Endothelial cell of hepatic sinusoid (primary cell): ENCODE measurements around the gene OCIAD1.
"Not testable (repeated sequence)": the region's sequence is repeated elsewhere in the genome, so short reads cannot be mapped to it uniquely, and the experiment has no call there.

Experiments used
- in situ Hi-C: cut with HindIII; loops from 2 replicates; pipeline ENCODE4 v1.10.0; 2017; ENCODE audit warnings: low sequenced_read_pairs

OCIAD1 gene

DNA sequence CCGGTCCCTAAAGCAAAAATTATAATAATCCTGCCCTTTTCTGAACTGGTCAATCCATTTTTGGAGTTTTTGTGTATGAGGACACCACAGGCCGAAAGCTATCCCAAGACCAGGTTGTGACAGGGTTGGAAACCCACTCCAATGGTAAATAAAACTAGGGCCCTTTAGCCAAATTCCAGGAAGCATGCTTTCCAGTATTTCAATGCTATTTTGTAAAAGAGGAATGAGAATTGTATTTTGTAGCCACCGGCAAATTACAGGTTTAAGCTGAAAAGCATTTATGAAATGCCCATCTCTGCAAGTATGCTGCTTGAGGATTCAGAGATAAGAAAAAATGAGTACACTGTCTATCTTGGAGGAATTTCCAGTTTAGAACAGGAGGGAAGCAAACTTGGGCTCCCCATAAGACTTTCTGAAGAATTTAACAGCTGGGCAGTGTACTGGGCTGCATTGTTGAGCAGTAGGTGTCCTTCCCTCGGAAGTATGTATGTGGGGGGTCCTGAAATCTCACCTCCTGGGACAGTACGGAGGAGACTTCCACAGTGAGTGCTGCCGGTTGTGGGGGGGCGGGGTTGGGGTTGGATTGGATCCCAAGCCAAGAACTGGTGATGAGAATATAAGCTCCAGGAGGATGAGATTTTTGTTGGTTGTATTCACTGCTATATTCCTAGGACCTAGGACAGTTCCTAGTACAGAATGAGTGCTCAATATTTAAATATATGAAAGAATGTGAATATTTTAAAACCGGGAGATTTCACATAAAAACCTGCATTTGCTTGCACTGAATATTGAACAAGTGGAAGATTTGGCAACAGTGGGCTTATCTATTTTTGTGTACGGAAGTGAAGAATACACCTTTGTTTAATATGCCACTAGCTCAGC, 48.9 kb downstream of the OCIAD1 start:
- in situ Hi-C loops: no loop called here

DNA sequence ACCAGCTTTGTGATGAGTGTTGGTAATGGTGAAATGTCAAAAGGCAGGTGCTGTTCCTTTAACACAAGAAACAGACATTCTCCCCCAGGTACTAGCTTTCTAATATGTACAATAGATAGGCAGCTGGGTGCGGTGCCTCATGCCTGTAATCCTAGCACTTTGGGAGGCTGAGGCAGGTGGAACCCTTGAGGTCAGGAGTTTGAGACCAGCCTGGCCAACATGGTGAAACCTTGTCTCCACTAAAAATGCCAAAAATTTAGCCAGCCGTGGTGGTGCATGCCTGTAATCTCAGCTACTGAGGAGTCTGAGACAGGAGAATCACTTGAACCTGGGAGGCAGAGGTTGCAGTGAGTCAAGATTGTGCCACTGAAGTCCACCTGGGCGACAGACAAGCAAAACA, 50.8 kb downstream of the OCIAD1 start:
- in situ Hi-C loops: not testable (repeated sequence)

DNA sequence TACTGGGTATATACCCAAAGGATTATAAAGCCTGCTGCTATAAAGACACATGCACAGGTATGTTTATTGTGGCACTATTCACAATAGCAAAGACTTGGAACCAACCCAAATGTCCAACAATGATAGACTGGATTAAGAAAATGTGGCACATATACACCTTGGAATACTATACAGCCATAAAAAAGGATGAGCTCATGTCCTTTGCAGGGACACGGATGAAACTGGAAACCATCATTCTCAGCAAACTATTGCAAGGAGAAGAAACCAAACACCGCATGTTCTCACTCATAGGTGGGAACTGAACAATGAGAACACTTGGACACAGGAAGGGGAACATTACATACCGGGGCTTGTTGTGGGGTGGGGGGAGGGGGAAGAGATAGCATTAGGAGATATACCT, 58.9 kb downstream of the OCIAD1 start:
- in situ Hi-C loops: not testable (repeated sequence)

DNA sequence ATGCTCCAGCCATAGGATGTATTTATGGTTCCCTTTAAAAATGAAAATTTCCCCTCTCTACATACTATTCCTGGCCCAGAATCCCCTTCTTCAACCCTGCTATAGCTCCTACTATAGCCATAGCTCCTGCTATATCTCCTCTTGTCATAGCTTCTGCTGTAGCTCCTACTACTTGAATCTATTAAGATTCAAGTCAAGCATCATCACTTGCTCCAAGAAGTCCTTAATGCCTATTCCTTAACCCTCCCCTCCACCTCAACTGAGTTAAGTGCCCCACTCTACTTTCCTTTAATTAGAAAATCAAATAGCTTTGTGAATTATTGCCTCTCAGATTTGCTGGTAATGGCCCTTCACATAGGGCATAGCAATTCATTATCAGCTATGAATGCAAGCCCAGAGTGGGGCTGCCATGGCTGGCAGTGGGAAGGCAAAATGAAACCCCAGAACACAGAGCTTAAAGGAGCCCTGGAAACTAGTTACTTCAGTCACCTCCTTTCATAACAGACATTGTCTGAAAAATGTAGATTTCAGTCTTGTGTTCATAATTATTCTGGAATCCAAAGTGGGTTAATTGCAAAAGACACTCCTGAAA, 60.2 kb downstream of the OCIAD1 start:
- in situ Hi-C loops: no loop called here

DNA sequence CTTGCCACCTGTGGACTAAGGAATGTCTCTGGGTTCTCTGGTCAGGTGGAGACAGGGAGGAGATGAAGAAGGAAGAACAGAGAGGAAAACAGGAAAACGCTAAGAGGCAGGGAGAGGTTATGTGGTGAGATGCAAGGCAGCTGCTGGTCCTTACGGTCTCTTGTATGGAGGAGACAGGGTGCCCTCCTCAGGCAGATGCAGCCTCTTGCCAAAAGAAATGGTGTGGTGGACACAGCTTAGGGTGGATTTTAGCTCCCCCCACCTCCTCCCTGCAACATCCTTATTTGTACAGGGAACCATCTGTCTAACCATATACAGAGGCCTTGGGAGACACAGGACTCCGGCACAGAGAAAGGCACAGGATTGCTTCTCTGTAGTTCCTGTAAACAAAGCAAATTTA, 66.0 kb downstream of the OCIAD1 start:
- in situ Hi-C loops: no loop called here

DNA sequence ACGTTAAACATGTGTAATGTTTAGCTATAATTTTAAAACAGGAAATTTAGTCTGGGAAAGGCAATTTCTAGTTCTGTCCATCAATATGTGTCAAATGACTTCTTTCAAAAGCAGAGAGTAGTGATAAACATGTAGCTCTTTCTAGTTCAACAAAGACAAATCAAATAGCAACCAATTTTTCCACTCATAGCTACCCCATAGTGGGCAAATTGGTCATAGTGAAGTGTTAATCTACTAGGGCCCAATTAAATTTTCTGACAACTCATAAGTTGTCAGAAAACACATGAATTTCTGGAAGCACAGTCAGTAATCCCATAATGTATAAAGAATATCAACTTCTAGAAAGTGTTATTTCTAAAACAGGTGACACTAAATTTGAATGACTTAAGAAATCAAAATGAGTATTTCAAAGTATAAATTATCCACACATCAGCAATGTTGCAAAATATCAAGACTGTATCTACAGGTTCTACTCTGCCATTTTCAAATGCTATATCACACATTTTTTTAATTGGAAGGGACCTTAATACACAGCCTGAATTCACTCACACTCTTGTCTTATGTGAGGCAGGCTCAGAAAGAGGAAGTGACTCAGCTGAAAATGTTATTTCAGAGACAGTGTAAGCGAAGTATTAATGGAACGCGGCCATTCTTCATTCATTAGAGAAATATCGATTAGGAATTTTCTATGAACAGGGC, 68.0 kb downstream of the OCIAD1 start:
- in situ Hi-C loops: no loop called here

DNA sequence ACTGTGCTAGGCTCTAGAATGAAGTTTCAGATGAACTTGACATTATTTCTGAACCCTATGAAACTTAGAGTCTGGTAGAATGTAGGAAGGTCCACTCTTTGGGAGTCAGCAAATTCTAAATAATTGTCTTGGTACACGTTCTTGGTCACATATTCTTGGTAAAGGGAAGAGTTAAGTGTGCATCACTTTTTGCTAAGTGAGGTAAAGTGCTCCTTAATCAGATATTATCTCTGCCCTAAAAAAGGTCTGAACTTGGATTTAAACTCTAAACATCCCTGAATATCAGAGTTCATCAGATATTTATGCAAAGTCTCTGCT, 68.5 kb downstream of the OCIAD1 start:
- in situ Hi-C loops: no loop called here

DNA sequence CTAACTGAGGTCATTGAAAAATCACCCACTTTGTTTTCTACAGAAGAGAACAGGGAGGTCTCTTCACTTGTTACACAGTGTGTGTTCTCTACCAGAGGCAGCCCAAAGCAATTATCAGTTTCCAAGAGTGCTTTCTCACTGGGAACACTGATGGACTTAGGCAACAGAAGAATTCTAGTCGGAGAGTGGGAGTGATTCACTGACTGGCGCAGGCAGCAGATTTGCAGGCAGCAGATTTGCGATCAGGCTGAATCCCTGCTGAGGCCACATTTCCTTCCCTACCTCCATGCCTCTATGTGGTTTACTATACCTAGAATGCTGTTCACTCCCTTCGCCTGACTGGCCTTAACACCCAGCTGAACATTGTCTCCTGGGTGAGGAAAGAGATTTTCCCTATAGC, 69.1 kb downstream of the OCIAD1 start:
- in situ Hi-C loops: no loop called here

DNA sequence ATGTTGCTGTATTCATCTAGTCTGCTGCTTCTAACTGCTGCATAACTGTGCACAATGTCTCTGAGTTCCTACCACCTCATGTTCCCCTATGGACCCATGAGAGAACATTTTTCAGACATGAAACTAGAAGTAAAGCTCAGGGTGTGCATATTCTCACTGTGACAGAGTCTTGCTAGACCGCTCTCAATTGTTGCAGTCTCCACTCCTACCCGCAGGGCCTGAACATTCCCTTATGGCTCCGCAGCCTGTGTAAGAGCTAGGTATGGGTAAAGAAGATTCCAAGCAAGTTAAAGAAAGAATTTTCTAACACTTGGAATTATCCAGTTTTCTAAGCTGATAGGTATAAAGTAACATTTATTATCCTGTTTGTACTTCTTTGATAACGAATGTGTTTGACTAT, 70.3 kb downstream of the OCIAD1 start:
- in situ Hi-C loops: no loop called here

DNA sequence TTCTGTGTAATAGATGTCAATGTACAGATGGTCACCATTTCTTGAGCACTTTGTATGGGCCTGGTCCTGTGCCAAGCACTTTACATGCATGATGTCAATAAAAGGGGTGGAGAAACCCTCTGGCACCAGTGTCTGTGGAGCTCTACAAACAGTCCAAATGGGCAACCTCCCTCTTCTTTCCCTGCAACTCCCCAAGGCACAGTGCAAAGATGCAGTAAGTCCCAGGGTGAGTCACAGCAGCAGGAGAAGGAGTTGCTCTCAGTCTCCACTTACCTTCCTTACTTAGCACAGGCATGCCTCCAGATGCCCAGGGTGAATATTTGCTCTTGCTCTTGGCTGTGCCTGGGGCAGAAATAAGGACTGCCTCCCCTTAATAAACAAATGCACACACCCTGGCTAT, 71.4 kb downstream of the OCIAD1 start:
- in situ Hi-C loops: no loop called here

DNA sequence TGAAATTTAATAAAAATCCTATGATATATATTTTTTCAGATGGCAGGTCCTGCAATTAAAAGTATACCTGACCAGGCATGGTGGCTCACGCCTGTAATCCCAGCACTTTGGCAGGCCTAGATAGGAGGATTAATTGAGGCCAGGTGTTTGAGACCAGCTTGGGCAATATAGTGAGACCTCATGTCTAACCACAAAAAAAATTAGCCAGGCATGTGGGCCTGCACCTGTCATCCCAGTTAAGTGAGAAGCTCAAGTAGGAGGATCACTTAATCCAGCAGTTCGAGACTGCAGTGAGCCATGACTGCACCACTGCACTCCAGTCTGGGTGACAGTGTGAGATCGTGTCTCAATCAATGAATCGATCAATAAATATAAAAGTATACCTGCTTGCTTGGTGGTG, 73.2 kb downstream of the OCIAD1 start:
- in situ Hi-C loops: no loop called here

DNA sequence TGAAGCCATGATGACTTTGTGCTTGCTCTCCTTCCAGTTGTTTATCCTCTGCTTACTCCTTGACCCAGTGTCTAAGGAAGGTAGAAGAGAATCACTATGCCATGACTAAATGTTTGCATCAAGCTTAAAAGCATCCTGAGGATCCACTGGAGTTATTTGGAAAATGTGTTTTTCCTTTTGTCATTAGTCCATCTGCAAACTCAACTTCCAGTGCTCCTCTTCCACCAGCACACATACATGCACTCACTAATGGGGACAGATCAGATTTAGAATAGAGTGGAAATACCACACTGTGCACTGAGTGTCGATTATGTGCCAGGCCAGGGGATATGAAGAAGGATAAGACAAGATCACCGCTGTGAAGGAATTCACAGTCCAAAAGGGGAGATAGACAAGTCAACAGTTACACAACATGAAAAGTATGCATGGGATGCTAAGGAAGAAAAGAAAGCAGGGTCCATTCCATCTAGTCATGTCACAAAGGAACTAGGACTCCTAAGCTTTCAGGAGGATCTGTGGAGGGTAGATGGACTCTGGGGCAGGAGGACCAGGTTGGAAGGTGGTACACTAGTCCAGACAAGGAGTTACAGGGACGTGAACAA, 73.8 kb downstream of the OCIAD1 start:
- in situ Hi-C loops: no loop called here

DNA sequence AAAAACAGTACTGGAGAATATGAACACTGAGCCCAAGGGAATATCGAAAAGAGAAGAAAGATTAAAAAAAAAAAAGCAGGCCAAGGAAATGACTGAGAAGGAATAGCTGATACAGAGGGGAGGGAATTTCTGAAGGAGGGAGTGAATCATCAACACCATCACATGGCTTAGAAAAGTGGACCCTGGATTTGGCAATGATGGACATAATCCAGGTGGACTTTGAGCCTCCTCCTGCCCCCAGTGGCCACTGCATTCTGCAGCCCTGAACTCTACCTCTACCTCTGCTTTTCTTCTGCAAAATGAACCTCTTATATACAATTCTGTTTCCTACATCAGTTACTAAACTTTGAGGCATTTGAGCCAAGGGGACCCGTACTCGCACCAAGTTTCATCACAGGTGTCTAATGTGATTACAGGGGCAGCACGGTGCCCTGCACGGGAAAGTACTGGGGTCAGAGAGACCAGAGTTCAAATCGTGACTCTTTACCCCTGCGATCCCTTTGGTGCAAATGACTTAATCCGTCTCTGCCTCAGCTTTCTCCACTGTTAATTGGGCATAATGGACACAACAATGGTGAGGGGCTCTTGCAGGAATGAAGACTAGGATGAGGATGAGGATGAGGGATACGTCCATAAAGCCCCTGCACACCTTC, 74.6 kb downstream of the OCIAD1 start:
- in situ Hi-C loops: no loop called here

DNA sequence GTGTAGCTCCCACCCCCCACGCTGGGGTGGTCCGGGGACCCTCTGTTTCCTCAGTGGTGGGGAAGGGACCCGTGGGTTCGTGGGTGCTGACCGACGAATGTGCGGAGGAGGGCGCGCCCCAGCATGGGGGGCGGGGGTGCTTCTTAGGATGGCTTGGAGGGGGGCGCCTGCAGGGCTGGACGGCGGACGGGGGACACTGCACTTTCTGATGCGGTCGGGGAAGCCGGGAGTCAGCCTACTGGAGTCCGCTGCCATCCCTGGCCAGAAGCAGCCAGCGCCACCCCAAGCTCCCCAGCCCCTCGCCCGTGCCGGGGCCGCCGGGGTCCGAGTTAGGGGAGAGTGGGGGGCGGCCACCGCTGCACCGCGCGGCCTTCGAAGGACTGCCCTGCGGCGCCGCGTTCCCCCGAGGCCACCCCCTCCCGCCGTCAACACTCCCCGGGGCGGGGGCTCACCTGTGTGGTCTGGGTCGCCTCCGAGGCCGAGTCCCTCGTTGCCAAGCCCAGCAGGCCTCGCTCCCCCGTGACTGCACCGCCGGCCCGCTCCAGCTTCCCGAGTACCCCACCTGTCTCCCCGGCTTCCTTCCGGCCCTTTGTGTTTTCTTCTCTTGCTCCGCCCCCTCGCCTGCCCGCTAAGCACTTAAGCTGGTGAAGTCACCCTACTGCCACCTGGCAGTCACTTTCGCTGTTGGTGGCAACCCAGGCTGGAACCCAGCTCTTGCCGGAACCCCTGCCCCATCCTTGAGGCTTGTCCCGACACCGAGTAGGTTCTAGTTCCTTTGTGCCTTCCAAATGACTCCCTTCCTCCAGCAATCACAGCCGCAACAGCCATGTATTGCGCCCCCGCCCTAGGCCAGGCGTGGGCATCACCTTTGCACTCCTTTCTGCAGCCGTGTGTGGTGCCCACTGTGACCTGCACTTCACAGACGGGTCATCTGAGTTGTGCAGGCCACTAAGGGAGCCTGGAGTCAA, 75.6 kb downstream of the OCIAD1 start, which contains the start of gene OCIAD2:
OCIAD2 (minus strand) TSS at position 569 of the 968 bp plus-strand sequence. CDS start 2,225 bp downstream, outside the sequence.
- in situ Hi-C loops: no loop called here

DNA sequence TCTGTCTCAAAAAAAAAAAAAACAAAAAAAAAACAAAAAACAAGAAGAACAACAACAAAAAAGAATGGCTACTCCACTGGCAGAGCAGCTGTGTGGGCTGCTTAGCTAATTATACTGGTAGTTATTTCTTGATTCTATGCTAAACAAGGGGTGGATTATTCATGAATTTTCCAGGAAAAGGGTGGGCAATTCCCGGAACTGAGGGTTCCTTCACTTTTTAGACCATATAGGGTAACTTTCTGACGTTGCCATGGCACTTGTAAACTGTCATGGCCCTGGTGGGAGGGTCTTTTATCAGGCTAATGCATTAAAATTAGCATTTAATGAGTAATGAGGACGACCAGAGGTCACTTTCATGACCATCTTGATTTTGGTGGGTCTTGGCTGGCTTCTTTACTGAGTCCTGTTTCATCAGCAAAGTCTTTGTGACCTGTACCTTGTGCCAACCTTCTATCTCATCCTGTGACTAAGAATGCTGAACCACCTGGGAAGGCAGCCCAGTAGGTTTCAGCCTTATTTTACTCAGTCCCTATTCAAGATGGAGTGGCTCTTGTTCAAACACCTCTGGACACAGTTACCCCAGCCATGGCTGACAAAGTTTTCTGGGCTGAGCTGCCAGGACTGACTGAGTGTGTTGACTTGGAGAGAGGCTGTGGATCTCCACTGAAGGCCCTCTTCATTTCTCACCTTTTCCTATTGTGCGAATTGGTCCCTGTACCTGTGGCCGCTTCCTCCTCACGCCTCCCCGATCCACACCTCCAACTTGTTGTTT, 77.0 kb downstream of the OCIAD1 start:
- in situ Hi-C loops: no loop called here

DNA sequence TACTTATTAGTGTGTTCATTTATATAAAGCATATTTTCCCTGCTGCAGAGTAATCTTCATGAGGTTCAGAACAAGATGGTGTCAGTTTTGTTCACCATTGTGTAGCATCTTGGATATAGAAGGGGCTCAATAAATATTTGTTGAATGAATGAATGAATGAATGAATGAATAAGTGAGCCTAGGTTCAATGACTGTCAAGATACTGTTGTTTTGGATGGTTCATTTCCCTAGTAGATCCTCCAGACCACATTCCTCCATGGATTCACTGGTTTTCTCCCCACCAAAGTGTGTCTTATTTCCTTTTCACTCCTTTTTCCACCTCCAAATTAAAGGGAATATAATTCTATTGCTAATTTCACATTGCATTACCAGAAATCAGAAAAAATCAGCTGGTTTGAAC, 77.8 kb downstream of the OCIAD1 start:
- in situ Hi-C loops: no loop called here

DNA sequence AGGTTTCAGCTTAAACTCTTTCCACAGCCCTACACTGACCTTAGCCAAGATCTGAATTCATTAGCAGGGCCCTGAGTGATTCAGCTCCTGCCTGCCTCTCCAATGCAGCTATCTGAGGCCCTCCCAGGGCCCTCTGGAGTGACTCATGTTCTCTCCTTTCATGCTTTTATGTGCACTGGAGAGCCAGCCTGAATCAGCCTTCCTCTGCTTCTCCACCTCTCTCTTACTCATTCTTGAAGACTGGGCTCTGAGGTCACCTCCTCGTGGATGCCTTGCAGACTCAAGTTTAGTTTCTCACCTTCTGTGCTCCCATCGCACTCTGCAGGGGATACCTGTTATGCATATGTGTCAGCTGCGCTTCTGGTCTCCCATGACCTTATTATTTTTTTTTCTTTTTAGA, 78.8 kb downstream of the OCIAD1 start:
- in situ Hi-C loops: no loop called here

DNA sequence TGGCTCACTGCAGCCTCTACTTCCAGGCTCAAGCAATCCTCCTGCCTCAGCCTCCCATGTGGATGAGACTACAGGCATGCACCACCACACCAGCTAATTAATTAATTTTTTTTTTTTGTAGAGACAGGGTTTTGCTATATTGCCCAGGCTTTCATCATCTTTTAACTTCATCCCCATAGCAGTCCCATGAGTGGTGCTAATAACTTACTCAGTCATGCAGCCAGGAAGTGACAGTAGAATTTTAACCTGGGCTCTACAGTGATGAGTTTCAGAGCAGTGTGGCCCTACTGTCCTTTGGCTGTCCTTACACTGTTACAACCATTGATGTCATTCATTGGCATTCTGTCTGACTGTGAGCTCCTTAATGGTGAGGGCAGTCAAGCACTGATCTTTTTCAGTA, 79.6 kb downstream of the OCIAD1 start:
- in situ Hi-C loops: no loop called here
